Neural cell (in vitro differentiated cells): ENCODE results near the gene PDE7B. TPM values are rescaled to one million over a fixed set of nuclear protein-coding genes. Genes with fewer than 3 reads are reported as not detected.

Source experiments
- H2AFZ ChIP-seq: fragments of 200-600, 300-800 bp; sonication (generic), shearing (Covaris generic); 2 replicates; pipeline ENCODE4 v1.6.0; 2014; ENCODE audit warnings: low read depth, mild to moderate bottlenecking, antibody characterized with exemption, low read length, moderate library complexity
- H3F3A ChIP-seq: fragments of 200-600 bp; shearing (Covaris generic); 2 replicates; pipeline ENCODE4 v1.6.1; 2016; ENCODE audit warnings: mild to moderate bottlenecking, moderate library complexity, mixed read lengths, antibody characterized with exemption, low read length; ENCODE audit not compliant: insufficient read depth, poor library complexity, severe bottlenecking
- H3K27ac ChIP-seq: fragments of 200-600, 300-800 bp; sonication (generic), shearing (Covaris generic); 2 replicates; pipeline ENCODE4 v1.5.1; 2014; ENCODE audit warnings: mild to moderate bottlenecking, low read length, moderate library complexity
- H3K27me3 ChIP-seq: fragments of 300-800, 200-600 bp; sonication (generic), shearing (Covaris generic); 2 replicates; pipeline ENCODE4 v1.6.0; 2014; ENCODE audit warnings: mild to moderate bottlenecking, low read depth, low read length, moderate library complexity; ENCODE audit not compliant: insufficient read depth
- H3K36me3 ChIP-seq: fragments of 300-800, 200-600 bp; sonication (generic), shearing (Covaris generic); 2 replicates; pipeline ENCODE4 v1.5.1; 2014; ENCODE audit warnings: mild to moderate bottlenecking, antibody characterized with exemption, low read length, moderate library complexity; ENCODE audit not compliant: insufficient read depth
- H3K4me2 ChIP-seq: fragments of 300-800, 200-600 bp; sonication (generic), shearing (Covaris generic); 2 replicates; pipeline ENCODE4 v1.6.0; 2014; ENCODE audit warnings: mild to moderate bottlenecking, low read length
- H3K4me3 ChIP-seq: fragments of 300-800, 200-600 bp; sonication (generic), shearing (Covaris generic); 2 replicates; pipeline ENCODE4 v1.5.1; 2014; ENCODE audit warnings: mild to moderate bottlenecking, low read length, moderate library complexity
- H3K79me2 ChIP-seq: fragments of 200-600 bp; shearing (Covaris generic); replicated peaks from 2 replicates; pipeline ENCODE4 v1.6.0; 2014; ENCODE audit warnings: mild to moderate bottlenecking, low read length, moderate library complexity; ENCODE audit not compliant: insufficient read depth
- H3K9ac ChIP-seq: fragments of 300-800, 200-600 bp; sonication (generic), shearing (Covaris generic); 2 replicates; pipeline ENCODE4 v1.6.1; 2016; ENCODE audit warnings: mild to moderate bottlenecking, low read length, mixed read lengths
- H3K9me2 ChIP-seq: fragments of 200-600 bp; shearing (Covaris generic); 2 replicates; pipeline ENCODE4 v1.6.1; 2016; ENCODE audit warnings: mild to moderate bottlenecking, low read length, mixed read lengths; ENCODE audit not compliant: insufficient read depth
- H3K9me3 ChIP-seq: fragments of 200-600, 300-800 bp; sonication (generic), shearing (Covaris generic); 2 replicates; pipeline ENCODE4 v1.6.1; 2016; ENCODE audit warnings: mild to moderate bottlenecking, mixed run types, low read length, moderate library complexity, mixed read lengths
- H4K20me1 ChIP-seq: fragments of 200-600 bp; shearing (Covaris generic); 2 replicates; pipeline ENCODE4 v1.6.1; 2016; ENCODE audit warnings: mild to moderate bottlenecking, mixed run types; ENCODE audit not compliant: insufficient read depth
- EP300 ChIP-seq: fragments of 450-650 bp; conservative IDR thresholded peaks from 2 replicates; pipeline ENCODE4 v1.6.1; 2014; ENCODE audit warnings: antibody characterized with exemption, mild to moderate bottlenecking, moderate library complexity; ENCODE audit not compliant: poor library complexity, severe bottlenecking
- EZH2 ChIP-seq: fragments of 200-600, 300-800 bp; shearing (Covaris generic), sonication (generic); IDR thresholded peaks from 2 replicates; pipeline ENCODE4 v1.6.1; 2014; ENCODE audit warnings: antibody characterized with exemption, low read length, borderline replicate concordance, mild to moderate bottlenecking; ENCODE audit not compliant: insufficient read depth, poor library complexity, severe bottlenecking
- MXI1 ChIP-seq: fragments of 450-650 bp; conservative IDR thresholded peaks from 2 replicates; pipeline ENCODE4 v1.6.1; 2014; ENCODE audit warnings: antibody characterized with exemption, mild to moderate bottlenecking; ENCODE audit not compliant: poor library complexity, severe bottlenecking
- POLR2AphosphoS5 ChIP-seq: IDR thresholded peaks from 2 replicates; pipeline ENCODE4 v1.6.1; 2012
- RAD21 ChIP-seq: fragments of 450-650 bp; conservative IDR thresholded peaks from 2 replicates; pipeline ENCODE4 v1.6.1; 2014; ENCODE audit warnings: antibody characterized with exemption, mild to moderate bottlenecking, moderate library complexity
- SMC3 ChIP-seq: fragments of 450-650 bp; conservative IDR thresholded peaks from 2 replicates; pipeline ENCODE4 v1.6.1; 2014; ENCODE audit warnings: antibody characterized with exemption, mild to moderate bottlenecking, moderate library complexity; ENCODE audit not compliant: poor library complexity
- TAF1 ChIP-seq: IDR thresholded peaks from 2 replicates; pipeline ENCODE4 v1.6.1; 2012; ENCODE audit warnings: low read depth
- polyA plus RNA-seq: library from polyadenylated mRNA; depleted of rRNA; stranded (reverse); fragments of >200 nt; gene quantifications from 2 replicates; pipeline ENCODE4 v1.2.3, GENCODE V29; 2014
- TF ChIP-seq, protein P1 (sequence below): IDR thresholded peaks from 2 replicates; pipeline ENCODE4 v1.6.1; 2012; ENCODE audit warnings: borderline replicate concordance
- TF ChIP-seq, protein P2 (sequence below): fragments of 450-650 bp; IDR thresholded peaks from 2 replicates; pipeline ENCODE4 v1.5.1; 2014; ENCODE audit warnings: antibody characterized with exemption, mild to moderate bottlenecking, moderate library complexity; ENCODE audit not compliant: poor library complexity, severe bottlenecking

PDE7B gene
- polyA plus RNA-seq, 1 donor from 2014 or later = 5.9 TPM

DNA sequence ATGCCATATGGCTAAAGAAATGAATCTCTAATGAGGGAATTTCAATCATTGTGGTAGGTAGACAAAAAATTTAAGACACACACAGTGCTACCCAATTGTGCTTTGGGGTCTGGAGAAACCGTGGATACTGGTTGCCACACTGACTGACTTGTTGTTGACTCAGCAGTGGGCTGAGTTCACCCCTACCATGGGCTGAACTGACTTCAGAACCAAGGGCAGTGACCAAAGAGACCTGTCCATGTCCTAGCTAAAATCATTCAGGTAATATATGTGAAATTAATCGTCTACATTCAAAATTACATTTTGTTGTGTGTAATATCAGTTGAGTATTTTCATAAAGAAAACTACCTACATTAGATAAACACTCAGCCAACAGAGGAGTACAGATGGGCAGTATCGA is 131.6 kb downstream of the PDE7B start:
- Histone ChIP-seq H3K4me3 (no peak overlapping the region), H3F3A (no peaks in the 10 kb centered on the region), H3K4me2 (no peak overlapping the region), H4K20me1 (no peaks in the 10 kb centered on the region), H3K27ac (no peak overlapping the region), H3K27me3 (no peaks in the 10 kb centered on the region), H3K9me2 (no peaks in the 10 kb centered on the region), H3K36me3 (no peaks in the 10 kb centered on the region), H3K79me2 (no peaks in the 10 kb centered on the region), H3K9ac (no peak overlapping the region), H3K9me3 (no peaks in the 10 kb centered on the region), H2AFZ (no peak overlapping the region)
- TF ChIP-seq EZH2 = no peak
- no peak for TF ChIP-seq RAD21
- no peak for TF ChIP-seq SMC3
- TF ChIP-seq POLR2AphosphoS5 = no peak

DNA sequence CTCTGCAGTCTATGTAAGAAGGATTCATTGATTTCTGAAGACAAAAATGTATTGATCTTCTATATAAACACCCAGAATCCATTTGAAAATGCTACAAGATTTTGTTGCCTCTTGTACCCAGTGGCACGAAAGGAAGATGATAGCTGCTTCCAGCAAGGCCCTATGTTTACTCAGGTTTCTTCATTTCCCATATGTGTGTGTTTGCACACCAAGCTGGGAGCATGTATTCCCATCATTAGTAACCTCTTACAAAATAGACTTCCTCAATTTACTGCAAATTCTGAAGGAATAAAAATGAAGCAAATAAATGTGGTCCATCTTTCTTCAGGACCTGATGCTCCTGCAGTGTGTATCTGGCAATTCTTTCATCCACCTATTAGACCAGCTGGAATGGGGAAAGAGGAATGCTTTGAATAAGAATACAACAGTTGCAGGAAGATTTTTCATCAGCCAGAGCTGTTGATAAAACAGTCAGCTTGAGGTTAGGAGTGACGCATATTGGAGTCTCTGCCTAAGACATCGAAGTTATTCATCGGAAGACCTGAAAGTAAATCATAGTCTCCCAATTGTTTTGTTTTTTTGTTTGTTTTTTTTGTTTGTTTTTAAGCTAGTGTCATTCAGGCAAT is 132.3 kb downstream of the PDE7B start:
- no peak overlapping the region for H2AFZ ChIP-seq
- no peaks in the 10 kb centered on the region for H3F3A ChIP-seq
- H3K9ac ChIP-seq = no peak overlapping the region
- H3K9me3 ChIP-seq = no peaks in the 10 kb centered on the region
- no peak overlapping the region for H3K4me3 ChIP-seq
- no peak for TF ChIP-seq EZH2
- TF ChIP-seq, protein P1, sequence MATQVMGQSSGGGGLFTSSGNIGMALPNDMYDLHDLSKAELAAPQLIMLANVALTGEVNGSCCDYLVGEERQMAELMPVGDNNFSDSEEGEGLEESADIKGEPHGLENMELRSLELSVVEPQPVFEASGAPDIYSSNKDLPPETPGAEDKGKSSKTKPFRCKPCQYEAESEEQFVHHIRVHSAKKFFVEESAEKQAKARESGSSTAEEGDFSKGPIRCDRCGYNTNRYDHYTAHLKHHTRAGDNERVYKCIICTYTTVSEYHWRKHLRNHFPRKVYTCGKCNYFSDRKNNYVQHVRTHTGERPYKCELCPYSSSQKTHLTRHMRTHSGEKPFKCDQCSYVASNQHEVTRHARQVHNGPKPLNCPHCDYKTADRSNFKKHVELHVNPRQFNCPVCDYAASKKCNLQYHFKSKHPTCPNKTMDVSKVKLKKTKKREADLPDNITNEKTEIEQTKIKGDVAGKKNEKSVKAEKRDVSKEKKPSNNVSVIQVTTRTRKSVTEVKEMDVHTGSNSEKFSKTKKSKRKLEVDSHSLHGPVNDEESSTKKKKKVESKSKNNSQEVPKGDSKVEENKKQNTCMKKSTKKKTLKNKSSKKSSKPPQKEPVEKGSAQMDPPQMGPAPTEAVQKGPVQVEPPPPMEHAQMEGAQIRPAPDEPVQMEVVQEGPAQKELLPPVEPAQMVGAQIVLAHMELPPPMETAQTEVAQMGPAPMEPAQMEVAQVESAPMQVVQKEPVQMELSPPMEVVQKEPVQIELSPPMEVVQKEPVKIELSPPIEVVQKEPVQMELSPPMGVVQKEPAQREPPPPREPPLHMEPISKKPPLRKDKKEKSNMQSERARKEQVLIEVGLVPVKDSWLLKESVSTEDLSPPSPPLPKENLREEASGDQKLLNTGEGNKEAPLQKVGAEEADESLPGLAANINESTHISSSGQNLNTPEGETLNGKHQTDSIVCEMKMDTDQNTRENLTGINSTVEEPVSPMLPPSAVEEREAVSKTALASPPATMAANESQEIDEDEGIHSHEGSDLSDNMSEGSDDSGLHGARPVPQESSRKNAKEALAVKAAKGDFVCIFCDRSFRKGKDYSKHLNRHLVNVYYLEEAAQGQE = no peak
- no peak for TF ChIP-seq MXI1
- TF ChIP-seq EP300 = no peak
- no peak for TF ChIP-seq SMC3
- TF ChIP-seq TAF1 = no peak
- TF ChIP-seq POLR2AphosphoS5 = no peak
- TF ChIP-seq, protein P2, sequence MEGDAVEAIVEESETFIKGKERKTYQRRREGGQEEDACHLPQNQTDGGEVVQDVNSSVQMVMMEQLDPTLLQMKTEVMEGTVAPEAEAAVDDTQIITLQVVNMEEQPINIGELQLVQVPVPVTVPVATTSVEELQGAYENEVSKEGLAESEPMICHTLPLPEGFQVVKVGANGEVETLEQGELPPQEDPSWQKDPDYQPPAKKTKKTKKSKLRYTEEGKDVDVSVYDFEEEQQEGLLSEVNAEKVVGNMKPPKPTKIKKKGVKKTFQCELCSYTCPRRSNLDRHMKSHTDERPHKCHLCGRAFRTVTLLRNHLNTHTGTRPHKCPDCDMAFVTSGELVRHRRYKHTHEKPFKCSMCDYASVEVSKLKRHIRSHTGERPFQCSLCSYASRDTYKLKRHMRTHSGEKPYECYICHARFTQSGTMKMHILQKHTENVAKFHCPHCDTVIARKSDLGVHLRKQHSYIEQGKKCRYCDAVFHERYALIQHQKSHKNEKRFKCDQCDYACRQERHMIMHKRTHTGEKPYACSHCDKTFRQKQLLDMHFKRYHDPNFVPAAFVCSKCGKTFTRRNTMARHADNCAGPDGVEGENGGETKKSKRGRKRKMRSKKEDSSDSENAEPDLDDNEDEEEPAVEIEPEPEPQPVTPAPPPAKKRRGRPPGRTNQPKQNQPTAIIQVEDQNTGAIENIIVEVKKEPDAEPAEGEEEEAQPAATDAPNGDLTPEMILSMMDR = no peak
- TF ChIP-seq RAD21 = no peak
- no peak overlapping the region for H3K27ac ChIP-seq
- H3K27me3 ChIP-seq = no peaks in the 10 kb centered on the region
- H4K20me1 ChIP-seq = no peaks in the 10 kb centered on the region
- H3K79me2 ChIP-seq = no peaks in the 10 kb centered on the region
- H3K36me3 ChIP-seq = no peaks in the 10 kb centered on the region
- H3K4me2 ChIP-seq = no peak overlapping the region
- no peaks in the 10 kb centered on the region for H3K9me2 ChIP-seq
